ENCODE measurements around the gene PBOV1. TPM values are rescaled to one million over a fixed set of nuclear protein-coding genes. Genes with fewer than 3 reads are reported as not detected.

The PBOV1 gene
- total RNA-seq, result not detected
- not detected for polyA plus RNA-seq
- long read RNA-seq, donor 1, result 0 reads
- long read RNA-seq, donor 2, partial matches to known transcripts, result 0 of 1 reads
- long read RNA-seq, donor 2, other reads (novel, unspliced or antisense), result 0 of 1 reads
- long read RNA-seq, donor 3, result 0 reads
- long read RNA-seq, donor 4, result 0 reads
- long read RNA-seq, donor 5, result 0 reads
- long read RNA-seq, donor 6, result 0 reads
- long read RNA-seq, donor 7, partial matches to known transcripts, result 0 of 1 reads
- long read RNA-seq, donor 7, other reads (novel, unspliced or antisense), result 0 of 1 reads
- long read RNA-seq, donor 8, result 0 reads
- long read RNA-seq, donor 9, partial matches to known transcripts, result 0 of 3 reads
- long read RNA-seq, donor 9, other reads (novel, unspliced or antisense), result 0 of 3 reads
- long read RNA-seq, donor 10, result 0 reads

DNA sequence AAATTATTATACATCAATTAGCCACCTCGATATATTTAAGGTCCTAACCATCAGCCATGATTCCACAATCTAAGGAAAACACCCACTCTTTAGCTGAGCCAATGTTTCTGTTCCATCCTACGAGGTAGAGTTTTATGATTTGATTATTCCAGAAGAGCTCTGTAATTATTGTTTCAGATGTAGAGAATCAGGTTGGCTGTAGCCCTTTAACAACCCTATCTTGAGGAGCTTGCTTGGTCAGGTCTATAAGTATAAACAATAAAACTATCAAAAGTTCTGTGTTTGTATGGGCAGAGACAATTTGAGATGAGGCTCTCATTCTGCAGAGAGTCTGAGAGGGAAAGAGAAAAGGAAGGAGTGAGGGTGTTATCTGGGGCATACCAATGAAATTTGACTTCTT, at the start of gene PBOV1:
Gene PBOV1, minus strand, starts transcription at position 43 of the 400 bp plus-strand sequence. CDS start 96 bp downstream, outside the sequence.
- no peaks in the 10 kb centered on the region for H3K36me3 ChIP-seq
- TF ChIP-seq POLR2AphosphoS5 (IDR thresholded peaks at IDR 0.05) (no peak), EP300 (IDR thresholded peaks at IDR 0.05) (no peak)
- TF ChIP-seq, protein P1, sequence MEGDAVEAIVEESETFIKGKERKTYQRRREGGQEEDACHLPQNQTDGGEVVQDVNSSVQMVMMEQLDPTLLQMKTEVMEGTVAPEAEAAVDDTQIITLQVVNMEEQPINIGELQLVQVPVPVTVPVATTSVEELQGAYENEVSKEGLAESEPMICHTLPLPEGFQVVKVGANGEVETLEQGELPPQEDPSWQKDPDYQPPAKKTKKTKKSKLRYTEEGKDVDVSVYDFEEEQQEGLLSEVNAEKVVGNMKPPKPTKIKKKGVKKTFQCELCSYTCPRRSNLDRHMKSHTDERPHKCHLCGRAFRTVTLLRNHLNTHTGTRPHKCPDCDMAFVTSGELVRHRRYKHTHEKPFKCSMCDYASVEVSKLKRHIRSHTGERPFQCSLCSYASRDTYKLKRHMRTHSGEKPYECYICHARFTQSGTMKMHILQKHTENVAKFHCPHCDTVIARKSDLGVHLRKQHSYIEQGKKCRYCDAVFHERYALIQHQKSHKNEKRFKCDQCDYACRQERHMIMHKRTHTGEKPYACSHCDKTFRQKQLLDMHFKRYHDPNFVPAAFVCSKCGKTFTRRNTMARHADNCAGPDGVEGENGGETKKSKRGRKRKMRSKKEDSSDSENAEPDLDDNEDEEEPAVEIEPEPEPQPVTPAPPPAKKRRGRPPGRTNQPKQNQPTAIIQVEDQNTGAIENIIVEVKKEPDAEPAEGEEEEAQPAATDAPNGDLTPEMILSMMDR (IDR thresholded peaks at IDR 0.05), result no peak
- WGBS, 5 donors, result 55 to 76% (median 59%) methylated on average over 2 of the region's 2 CpGs
- DNase-seq, result no peak
- no peaks in the 10 kb centered on the region for H3K27me3 ChIP-seq
- intact Hi-C loops (cut with DNase I; ENCODE audit: low total_unique reads), result no loop called here
- peaks cover 0 to 23% (median 7%) of the 10 kb centered on the region in 4 donors for H3K4me1 ChIP-seq
- peak within 1 kb of the TSS in 4 of 5 donors; percentile 14 to 66 (median 44) for H3K27ac ChIP-seq
- no peak within 1 kb of the TSS for H3K4me3 ChIP-seq
- no peaks in the 10 kb centered on the region for H3K9me3 ChIP-seq

DNA sequence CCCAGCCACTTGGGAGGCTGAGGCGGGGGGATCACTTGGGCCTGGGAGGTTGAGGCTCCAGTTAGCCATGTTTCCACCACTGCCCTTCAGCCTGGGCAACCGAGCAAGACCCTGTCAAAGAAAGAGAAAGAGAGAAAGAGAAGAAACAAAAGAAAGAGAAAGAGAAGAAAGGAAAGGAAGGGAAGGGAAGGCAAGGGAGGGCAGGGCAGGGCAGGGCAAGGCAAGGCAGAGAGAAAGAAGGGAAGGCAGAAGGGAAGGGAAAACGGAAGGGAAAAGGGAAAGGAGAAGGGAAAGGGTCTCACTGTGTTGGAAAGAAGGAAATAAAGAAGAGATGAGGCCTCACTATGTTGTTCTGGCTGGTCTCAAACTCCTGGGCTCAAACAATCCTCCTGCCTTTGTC, 47.8 kb upstream of the PBOV1 start:
- H3K4me1 ChIP-seq, result peaks cover 0 to 12% (median 5%) of the 10 kb centered on the region in 4 donors
- no peak overlapping the region for H3K4me3 ChIP-seq
- DNase-seq, result no peak
- no peak overlapping the region for H3K27ac ChIP-seq
- intact Hi-C loops (cut with DNase I; ENCODE audit: low total_unique reads), result no loop called here
- H3K27me3 ChIP-seq, result no peaks in the 10 kb centered on the region
- H3K9me3 ChIP-seq, result no peaks in the 10 kb centered on the region
- H3K36me3 ChIP-seq, result peaks cover 0 to 22% (median 12%) of the 10 kb centered on the region in 4 donors
- 82 to 92% (median 87%) methylated on average over 3 of the region's 3 CpGs for WGBS, 5 donors
- TF ChIP-seq, protein P1 (IDR thresholded peaks at IDR 0.05), result no peak
- TF ChIP-seq EP300 (IDR thresholded peaks at IDR 0.05) (no peak), POLR2A (IDR thresholded peaks at IDR 0.05) (no peak), POLR2AphosphoS5 (IDR thresholded peaks at IDR 0.05) (no peak)

DNA sequence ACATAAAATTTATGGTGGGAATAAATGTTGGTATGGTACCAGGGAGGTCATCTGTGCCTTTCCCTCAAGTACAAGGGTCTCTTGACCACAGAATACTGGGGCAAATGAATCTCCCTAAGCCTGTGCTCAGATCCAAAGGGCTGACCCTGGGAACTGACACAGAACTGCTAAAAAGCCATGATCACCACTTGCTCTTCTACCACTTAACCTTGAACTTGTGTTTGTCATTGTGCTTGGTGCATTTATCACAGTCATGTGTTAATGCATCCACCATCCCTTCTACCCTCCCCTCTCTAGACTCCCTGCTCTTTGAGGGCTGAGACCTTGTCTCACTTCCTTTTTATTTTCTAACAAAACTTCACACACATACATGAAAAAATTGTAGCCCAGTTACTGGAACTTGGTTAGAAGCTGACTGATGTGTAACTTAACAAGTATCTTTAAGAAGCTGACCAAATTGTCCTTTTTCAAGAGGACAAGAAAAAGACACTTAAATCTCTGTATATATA, 46.1 kb upstream of the PBOV1 start:
- Histone ChIP-seq H3K27me3 (no peaks in the 10 kb centered on the region), H3K36me3 (peaks cover 0 to 19% (median 12%) of the 10 kb centered on the region in 4 donors), H3K4me1 (peaks cover 3 to 12% (median 9%) of the 10 kb centered on the region in 4 donors), H3K9me3 (no peaks in the 10 kb centered on the region), H3K4me3 (no peak overlapping the region), H3K27ac (peak overlapping the region in 1 of 5 donors; percentile 24)
- TF ChIP-seq POLR2A (IDR thresholded peaks at IDR 0.05) (no peak), POLR2AphosphoS5 (IDR thresholded peaks at IDR 0.05) (no peak), EP300 (IDR thresholded peaks at IDR 0.05) (no peak)
- TF ChIP-seq, protein P1 (IDR thresholded peaks at IDR 0.05), result no peak
- DNase-seq, result no peak
- intact Hi-C loops (cut with DNase I; ENCODE audit: low total_unique reads), result no loop called here

DNA sequence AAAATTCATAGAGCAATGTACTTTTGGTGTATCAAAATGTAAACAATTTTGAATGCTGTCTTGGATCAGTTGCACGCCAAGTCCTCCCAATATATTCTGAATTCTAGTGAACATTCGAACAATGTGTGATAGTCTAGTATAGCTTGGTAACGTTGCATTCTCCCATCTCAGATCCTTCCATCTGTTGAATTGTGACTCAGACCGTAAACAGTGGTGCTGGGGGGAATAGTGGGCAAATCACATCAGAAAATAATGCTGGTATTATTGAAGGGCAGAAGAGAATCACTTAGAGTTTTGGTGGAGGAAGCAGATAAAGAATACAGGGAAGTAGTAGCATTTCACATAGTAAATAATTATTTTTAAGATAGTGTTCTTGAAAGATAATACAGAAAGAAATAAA, 45.7 kb upstream of the PBOV1 start:
- TF ChIP-seq POLR2A (IDR thresholded peaks at IDR 0.05) (no peak), POLR2AphosphoS5 (IDR thresholded peaks at IDR 0.05) (no peak), EP300 (IDR thresholded peaks at IDR 0.05) (no peak)
- TF ChIP-seq, protein P1 (IDR thresholded peaks at IDR 0.05), result no peak
- no peak for DNase-seq
- H3K27me3 ChIP-seq, result no peaks in the 10 kb centered on the region
- H3K9me3 ChIP-seq, result no peaks in the 10 kb centered on the region
- H3K4me3 ChIP-seq, result no peak overlapping the region
- 74 to 82% (median 79%) methylated on average over 4 of the region's 4 CpGs for WGBS, 5 donors
- no peak overlapping the region for H3K27ac ChIP-seq
- H3K36me3 ChIP-seq, result peaks cover 0 to 19% (median 12%) of the 10 kb centered on the region in 4 donors
- intact Hi-C loops (cut with DNase I; ENCODE audit: low total_unique reads), result no loop called here
- H3K4me1 ChIP-seq, result peaks cover 5 to 10% (median 7%) of the 10 kb centered on the region in 4 donors

All from stomach (tissue), 19 donors.